Measurements from ENCODE around the gene CCDC40.

CCDC40 gene

GRCh38 chr17:79997011-79997660 is 39.3 kb upstream of the CCDC40 start:
- no peak for DNase-seq (ENCODE audit: low read depth)
- H3K4me3 ChIP-seq (ENCODE audit: low read depth, low read length) = no peak overlapping the region

GRCh38 chr17:80000136-80000535 is 36.3 kb upstream of the CCDC40 start:
- no peak for DNase-seq (ENCODE audit: low read depth)
- H3K4me3 ChIP-seq (ENCODE audit: low read depth, low read length) = no peak overlapping the region

GRCh38 chr17:80000981-80001775 is 35.3 kb upstream of the CCDC40 start:
- H3K4me3 ChIP-seq (ENCODE audit: low read depth, low read length) = no peak overlapping the region

GRCh38 chr17:80002070-80002641 is 34.3 kb upstream of the CCDC40 start:
- no peak for DNase-seq (ENCODE audit: low read depth)
- H3K4me3 ChIP-seq (ENCODE audit: low read depth, low read length) = no peak overlapping the region

More at GRCh38 chr17:80000981-80001775, 35.3 kb upstream of the CCDC40 start:
- DNase-seq (ENCODE audit: low read depth) = no peak

DNA sequence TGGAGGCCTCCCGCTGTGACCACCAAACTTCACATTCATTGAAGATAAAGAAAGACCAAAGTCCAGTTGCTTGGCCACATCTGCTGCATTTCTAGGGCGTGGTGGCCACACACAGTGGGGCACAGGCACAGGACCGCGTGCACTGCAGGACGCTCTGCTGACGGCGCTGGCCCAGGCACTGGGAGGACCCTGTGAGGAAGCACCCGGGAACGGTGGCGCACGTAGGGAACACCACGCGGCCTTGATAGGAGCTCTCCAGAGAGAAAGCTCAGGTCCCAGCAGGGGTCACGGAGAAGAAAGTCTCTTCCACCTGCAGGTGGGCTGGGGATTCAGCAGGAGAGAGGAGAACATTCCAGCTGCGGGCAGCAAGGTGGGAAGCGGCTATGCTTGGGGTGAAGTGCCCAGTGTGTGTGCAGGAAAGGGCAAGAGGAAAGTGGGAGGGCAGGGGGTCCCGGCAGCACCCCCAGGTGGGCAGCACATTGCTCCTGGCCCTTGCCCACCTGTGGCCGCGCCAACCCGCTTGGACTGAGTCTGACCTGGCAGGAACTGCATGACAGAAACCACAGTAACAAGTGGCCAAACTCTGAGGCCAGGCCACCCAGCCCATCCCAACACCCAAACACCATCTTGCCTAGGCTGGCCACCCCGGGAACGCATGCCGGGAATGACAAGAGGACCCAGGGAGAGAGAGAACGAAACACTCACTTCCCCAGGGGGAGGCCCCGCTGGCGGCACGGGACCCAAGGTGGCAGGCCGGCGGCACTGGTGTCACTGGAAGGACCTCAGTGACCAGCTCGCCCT is 33.6 kb upstream of the CCDC40 start:
- H3K4me3 ChIP-seq (ENCODE audit: low read depth, low read length) = no peak overlapping the region
- DNase-seq (ENCODE audit: low read depth) = no peak

GRCh38 chr17:80003969-80004368 is 32.5 kb upstream of the CCDC40 start:
- DNase-seq (ENCODE audit: low read depth) = no peak
- no peak overlapping the region for H3K4me3 ChIP-seq (ENCODE audit: low read depth, low read length)

DNA sequence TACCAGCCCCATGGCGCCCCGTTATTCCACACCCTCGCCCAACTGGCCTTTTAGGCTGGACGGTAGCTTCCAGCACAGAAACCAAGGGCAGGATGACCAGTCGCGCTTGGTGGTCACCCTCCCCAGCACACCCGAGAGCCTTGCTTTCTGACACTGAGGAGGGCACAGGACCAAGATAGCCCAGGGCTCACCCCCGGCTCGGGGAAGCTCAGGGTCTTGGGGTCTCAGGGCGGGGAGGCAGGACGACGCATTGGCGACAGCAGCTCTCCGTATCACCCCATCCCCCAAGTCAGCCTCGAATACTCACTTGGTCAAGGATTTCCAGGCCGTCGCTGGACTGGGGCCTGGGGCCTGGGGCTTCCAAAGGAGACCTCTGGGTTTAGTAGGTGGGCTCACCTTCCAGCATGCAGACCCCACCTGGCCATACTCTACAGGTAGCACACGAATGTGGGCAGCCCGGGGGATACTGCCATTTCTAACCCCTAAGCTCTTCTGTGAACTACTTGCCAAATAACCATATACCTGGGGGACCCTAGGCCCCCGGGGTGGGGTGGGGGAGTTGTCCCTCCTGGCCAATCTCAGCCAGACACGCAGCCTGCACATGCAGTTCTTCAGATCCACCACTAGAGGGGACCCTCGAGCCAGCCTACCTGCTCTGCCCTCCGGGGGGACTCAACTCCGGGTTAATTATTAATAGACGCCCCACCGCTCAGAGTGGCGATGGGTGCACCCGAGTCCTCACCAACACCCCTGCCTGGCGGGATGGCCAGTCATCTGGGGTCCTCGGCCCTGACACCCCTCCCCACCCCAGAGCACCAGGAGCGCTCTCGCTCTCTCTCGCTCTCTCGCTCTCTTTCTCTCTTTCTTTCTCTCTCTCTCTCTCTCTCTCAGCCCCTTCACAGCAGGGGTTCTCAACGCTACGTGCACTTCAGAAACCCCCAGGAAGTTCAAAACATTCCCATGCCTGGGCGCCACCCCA is 30.8 kb upstream of the CCDC40 start:
- no peak overlapping the region for H3K4me3 ChIP-seq (ENCODE audit: low read depth, low read length)
- DNase-seq (ENCODE audit: low read depth) = no peak

- H3K4me3 ChIP-seq (ENCODE audit: low read depth, low read length) = no peak overlapping the region
- DNase-seq (ENCODE audit: low read depth) = no peak
These were observed 30.1 kb upstream of the CCDC40 start for GRCh38 chr17:80006339-80006720.

DNA sequence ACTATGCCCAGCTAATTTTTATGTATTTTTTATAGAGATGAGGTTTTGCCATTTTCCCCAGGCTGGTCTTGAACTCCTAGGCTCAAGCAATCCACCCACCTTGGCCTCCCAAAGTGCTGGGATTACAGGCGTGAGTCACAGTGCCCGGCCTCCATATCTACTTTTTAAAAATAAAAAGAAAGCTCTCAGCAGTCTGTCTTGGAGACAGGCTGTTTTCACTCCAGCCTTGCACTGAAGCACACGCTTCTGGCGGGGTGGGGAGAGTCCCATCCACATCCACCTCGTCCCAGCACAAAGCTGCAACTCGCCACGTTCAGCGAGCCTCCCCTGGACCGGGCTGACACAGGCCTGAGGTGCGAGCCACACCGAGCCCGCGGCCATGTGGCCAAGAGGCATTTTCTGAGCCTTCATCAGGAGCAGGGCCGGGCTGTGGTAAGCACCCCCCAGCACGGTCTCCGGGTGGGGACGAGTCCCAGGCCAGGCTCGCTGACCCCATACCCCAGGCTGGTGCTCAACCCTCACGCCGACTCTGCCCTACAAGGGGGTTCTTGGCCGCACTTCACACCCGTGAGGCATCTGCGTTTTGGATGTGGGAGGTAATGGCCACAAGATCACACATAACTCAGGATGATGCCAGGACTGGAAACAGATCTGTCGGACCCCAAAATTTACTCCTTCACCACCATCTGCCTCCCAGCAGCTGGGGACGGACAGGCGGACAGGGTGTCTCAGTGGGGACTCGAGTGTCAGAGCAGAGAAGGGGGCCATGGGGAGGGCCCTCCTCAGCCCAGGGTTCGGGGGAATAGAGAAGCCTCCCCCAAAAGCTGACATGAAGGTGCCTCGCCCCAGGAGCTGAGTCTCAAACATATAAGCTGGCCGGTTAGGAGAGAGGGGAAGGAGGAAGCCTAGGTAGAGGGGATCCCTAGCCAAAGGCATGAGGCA is 29.4 kb upstream of the CCDC40 start:
- no peak overlapping the region for H3K4me3 ChIP-seq (ENCODE audit: low read depth, low read length)
- DNase-seq (ENCODE audit: low read depth) = no peak

- no peak overlapping the region for H3K4me3 ChIP-seq (ENCODE audit: low read depth, low read length)
- no peak for DNase-seq (ENCODE audit: low read depth)
These were observed 28.5 kb upstream of the CCDC40 start for GRCh38 chr17:80007939-80008338.

DNA sequence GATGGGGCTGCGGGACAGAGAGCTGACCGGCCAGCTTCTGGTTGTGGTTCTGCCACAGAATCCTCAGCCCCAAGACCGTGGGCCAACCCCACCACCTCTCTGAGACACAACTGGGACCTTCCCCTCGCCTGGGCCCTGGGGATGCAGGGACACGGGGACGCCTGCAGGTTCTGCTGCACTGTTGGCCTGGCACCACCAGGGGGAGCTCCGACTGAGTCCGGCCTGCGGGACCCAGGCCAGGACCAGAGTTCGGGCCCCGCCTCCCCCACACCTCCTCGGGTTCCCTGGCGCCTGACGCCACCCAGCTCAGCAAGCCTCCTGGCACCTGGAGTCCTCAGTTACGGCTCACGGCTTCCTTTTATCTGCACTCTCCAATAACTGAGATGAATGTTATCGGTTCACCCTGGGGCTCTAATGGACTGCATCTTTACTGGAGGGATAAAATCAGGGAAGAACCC is 28.0 kb upstream of the CCDC40 start:
- no peak overlapping the region for H3K4me3 ChIP-seq (ENCODE audit: low read depth, low read length)
- DNase-seq (ENCODE audit: low read depth) = no peak

DNA sequence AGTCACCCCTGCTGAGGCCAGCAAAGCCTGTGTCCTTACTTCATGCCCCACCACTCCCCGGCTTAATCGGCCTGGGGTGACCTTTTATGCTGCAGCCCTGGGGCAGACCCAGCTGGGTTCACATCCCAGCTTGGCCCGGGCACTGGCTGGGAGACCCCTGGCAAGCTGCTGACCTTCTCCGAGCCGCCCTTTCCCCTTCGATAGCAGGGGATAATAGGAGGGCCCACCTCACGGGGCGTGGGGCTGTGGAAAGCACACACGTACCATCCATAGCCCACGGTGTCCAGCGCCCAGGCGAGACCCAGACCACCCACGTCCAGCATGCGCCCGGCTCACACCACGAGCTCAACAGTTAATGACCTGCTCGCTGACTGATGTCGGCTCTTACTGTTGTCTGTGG is 27.6 kb upstream of the CCDC40 start:
- no peak overlapping the region for H3K4me3 ChIP-seq (ENCODE audit: low read depth, low read length)
- no peak for DNase-seq (ENCODE audit: low read depth)

- DNase-seq (ENCODE audit: low read depth) = no peak
- H3K4me3 ChIP-seq (ENCODE audit: low read depth, low read length) = no peak overlapping the region
These were observed 26.8 kb upstream of the CCDC40 start for GRCh38 chr17:80009391-80010282.

- no peak overlapping the region for H3K4me3 ChIP-seq (ENCODE audit: low read depth, low read length)
- no peak for DNase-seq (ENCODE audit: low read depth)
These were observed 26.1 kb upstream of the CCDC40 start for GRCh38 chr17:80010283-80010858.

- DNase-seq (ENCODE audit: low read depth) = no peak
These were observed 24.4 kb upstream of the CCDC40 start for GRCh38 chr17:80011989-80012555.

More at GRCh38 chr17:80011989-80012555, 24.4 kb upstream of the CCDC40 start:
- no peak overlapping the region for H3K4me3 ChIP-seq (ENCODE audit: low read depth, low read length)

Measured in skeletal muscle cell (primary cell).